A673 (cell line): ENCODE measurements around the gene SEMA4D. TPM values are rescaled to one million over a fixed set of nuclear protein-coding genes. Genes with fewer than 3 reads are reported as not detected.
"Not testable (repeated sequence)": the region's sequence is repeated elsewhere in the genome, so short reads cannot be mapped to it uniquely, and the experiment has no call there.

Source experiments
- BruUV-seq: library from RNA; stranded (reverse); fragments of 400-500 nt; replicated peaks from 2 replicates; lab custom pipeline; 2021; lab: Mats Ljungman, UMichigan
- CTCF ChIA-PET: fragments of 300-600 bp; sonication (Branson Sonifier 250); formaldehyde crosslinking; loops from one replicate; lab custom pipeline; 2022; ENCODE audit warnings: antibody characterized with exemption; lab: Charles Lee
- POLR2A ChIA-PET: fragments of 300-600 bp; sonication (Branson Sonifier 250); formaldehyde crosslinking; loops from one replicate; lab custom pipeline; 2022; ENCODE audit warnings: antibody characterized with exemption; ENCODE audit not compliant: low non-redundant PET; lab: Charles Lee
- DNase-seq: peaks from one replicate; pipeline ENCODE4 v3.0.0-alpha.2; 2015; ENCODE audit warnings: low spot score
- H3K27ac ChIP-seq: fragments of 200-600 bp; sonication (generic); 2 replicates; pipeline ENCODE4 v1.5.1; 2016; ENCODE audit warnings: mixed run types, low read depth, mild to moderate bottlenecking, mixed read lengths, antibody characterized with exemption, low read length; ENCODE audit not compliant: poor library complexity, severe bottlenecking
- H3K27me3 ChIP-seq: fragments of 200-600 bp; sonication (generic); replicated peaks from 2 replicates; pipeline ENCODE4 v1.6.1; 2017; ENCODE audit warnings: mixed run types, low read depth, mild to moderate bottlenecking, mixed read lengths, antibody characterized with exemption, low read length; ENCODE audit not compliant: insufficient read depth, poor library complexity
- H3K36me3 ChIP-seq: fragments of 200-600 bp; sonication (generic); 2 replicates; pipeline ENCODE4 v1.6.1; 2016; ENCODE audit warnings: mixed run types, mild to moderate bottlenecking, mixed read lengths, antibody characterized with exemption, low read length; ENCODE audit not compliant: insufficient read depth, poor library complexity, severe bottlenecking
- H3K4me1 ChIP-seq: fragments of 200-600 bp; sonication (generic); 2 replicates; pipeline ENCODE4 v1.6.1; 2017; ENCODE audit warnings: mixed run types, mild to moderate bottlenecking, mixed read lengths, antibody characterized with exemption, low read length; ENCODE audit not compliant: insufficient read depth, poor library complexity, severe bottlenecking
- H3K4me3 ChIP-seq: fragments of 200-600 bp; sonication (generic); 2 replicates; pipeline ENCODE4 v1.5.1; 2016; ENCODE audit warnings: low read depth, mixed run types, mild to moderate bottlenecking, mixed read lengths, low read length; ENCODE audit not compliant: poor library complexity, severe bottlenecking
- H3K9me3 ChIP-seq: fragments of 200-600 bp; sonication (generic); 2 replicates; pipeline ENCODE4 v1.6.1; 2016; ENCODE audit warnings: mixed run types, low read depth, mild to moderate bottlenecking, mixed read lengths, antibody characterized with exemption, low read length; ENCODE audit not compliant: poor library complexity, severe bottlenecking
- CTCF ChIP-seq: fragments of 300-800, 200-600 bp; sonication (generic); conservative IDR thresholded peaks from 2 replicates; pipeline ENCODE4 v1.5.1; 2017; ENCODE audit warnings: low read depth, mild to moderate bottlenecking, antibody characterized with exemption, low read length, moderate library complexity, mixed read lengths
- EZH2 ChIP-seq: fragments of 200-600 bp; sonication (generic); IDR thresholded peaks from 2 replicates; pipeline ENCODE4 v1.6.1; 2017; ENCODE audit warnings: borderline replicate concordance, low read depth, mild to moderate bottlenecking, mixed read lengths, antibody characterized with exemption, low read length; ENCODE audit not compliant: poor library complexity, severe bottlenecking
- intact Hi-C: fragments of 100-400 bp; cut with micrococcal nuclease; formaldehyde crosslinking; loops from one replicate; pipeline ENCODE4 v1.10.0; 2022; ENCODE audit not compliant: unreplicated experiment
- total RNA-seq: library from RNA; stranded (reverse); gene quantifications from 2 replicates; pipeline ENCODE4 v1.2.3, GENCODE V29; 2021

SEMA4D gene
- total RNA-seq, 1 experiment from 2014 or later: 14.2 TPM

GRCh38 chr9:89473762-89474469, 24.0 kb downstream of the SEMA4D start:
- Histone ChIP-seq H3K4me3 (no peak overlapping the region), H3K27me3 (no peaks in the 10 kb centered on the region), H3K36me3 (no peaks in the 10 kb centered on the region), H3K27ac (no peak overlapping the region), H3K4me1 (peaks cover 13% of the 10 kb centered on the region), H3K9me3 (no peaks in the 10 kb centered on the region)
- intact Hi-C loops: no loop called here
- ChIA-PET POLR2A (no interaction called here), CTCF (no interaction called here)
- no peak for DNase-seq
- no peak for TF ChIP-seq CTCF
- TF ChIP-seq EZH2: no peak
- BruUV-seq: no TSS peak

- H3K4me1 ChIP-seq, H3K27ac ChIP-seq, DNase-seq, BruUV-seq, POLR2A ChIA-PET, intact Hi-C loops, H3K27me3 ChIP-seq, H3K36me3 ChIP-seq, H3K9me3 ChIP-seq, CTCF ChIA-PET, H3K4me3 ChIP-seq: not testable (repeated sequence)
Observed at GRCh38 chr9:89471796-89472320, 26.1 kb downstream of the SEMA4D start.

DNA sequence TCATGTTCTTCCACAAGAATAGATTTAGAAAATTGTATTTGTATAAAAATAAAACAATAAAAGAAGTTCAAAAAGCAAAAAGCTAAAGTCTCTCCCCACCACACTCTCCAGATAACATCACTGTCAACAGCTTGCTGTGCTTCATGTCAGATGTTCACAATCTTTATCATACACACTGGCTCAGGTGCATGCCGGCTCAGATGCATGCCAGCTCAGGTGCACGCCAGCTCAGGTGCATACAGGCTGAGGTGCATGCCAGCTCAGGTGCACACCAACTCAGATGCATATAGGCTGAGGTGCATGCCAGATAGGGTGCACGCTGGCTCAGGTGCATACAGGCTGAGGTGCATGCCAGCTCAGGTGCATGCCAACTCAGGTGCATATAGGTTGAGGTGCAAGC, 26.5 kb downstream of the SEMA4D start:
- CTCF ChIA-PET: no interaction called here
- POLR2A ChIA-PET: no interaction called here
- BruUV-seq: no TSS peak
- intact Hi-C loops: no loop called here
- Histone ChIP-seq H3K27ac (no peak overlapping the region), H3K4me3 (no peak overlapping the region), H3K4me1 (no peaks in the 10 kb centered on the region), H3K36me3 (no peaks in the 10 kb centered on the region), H3K27me3 (no peaks in the 10 kb centered on the region), H3K9me3 (no peaks in the 10 kb centered on the region)
- TF ChIP-seq EZH2 (no peak), CTCF (no peak)
- no peak for DNase-seq
